SK-MEL-5 (cell line): ENCODE measurements around the gene LDLRAD2. TPM values are rescaled to one million over a fixed set of nuclear protein-coding genes. Genes with fewer than 3 reads are reported as not detected.

Experiments
- DNase-seq: peaks from one replicate; pipeline ENCODE4 v3.0.0-alpha.2; 2016; ENCODE audit warnings: low read depth, low spot score
- in situ Hi-C: cut with HindIII; loops from 2 replicates; pipeline ENCODE4 v1.10.0; 2016; ENCODE audit warnings: low sequenced_read_pairs, high pct_unique_total_duplicates, low pct_unique_long_range_greater_than_20kb
- total RNA-seq: library from RNA; depleted of rRNA; stranded (reverse); fragments of >200 nt; shearing (Covaris generic); gene quantifications from 2 replicates; pipeline ENCODE4 v1.2.3, GENCODE V29; 2014

The LDLRAD2 gene
- total RNA-seq, 1 experiment from 2014 or later, result not detected

DNA sequence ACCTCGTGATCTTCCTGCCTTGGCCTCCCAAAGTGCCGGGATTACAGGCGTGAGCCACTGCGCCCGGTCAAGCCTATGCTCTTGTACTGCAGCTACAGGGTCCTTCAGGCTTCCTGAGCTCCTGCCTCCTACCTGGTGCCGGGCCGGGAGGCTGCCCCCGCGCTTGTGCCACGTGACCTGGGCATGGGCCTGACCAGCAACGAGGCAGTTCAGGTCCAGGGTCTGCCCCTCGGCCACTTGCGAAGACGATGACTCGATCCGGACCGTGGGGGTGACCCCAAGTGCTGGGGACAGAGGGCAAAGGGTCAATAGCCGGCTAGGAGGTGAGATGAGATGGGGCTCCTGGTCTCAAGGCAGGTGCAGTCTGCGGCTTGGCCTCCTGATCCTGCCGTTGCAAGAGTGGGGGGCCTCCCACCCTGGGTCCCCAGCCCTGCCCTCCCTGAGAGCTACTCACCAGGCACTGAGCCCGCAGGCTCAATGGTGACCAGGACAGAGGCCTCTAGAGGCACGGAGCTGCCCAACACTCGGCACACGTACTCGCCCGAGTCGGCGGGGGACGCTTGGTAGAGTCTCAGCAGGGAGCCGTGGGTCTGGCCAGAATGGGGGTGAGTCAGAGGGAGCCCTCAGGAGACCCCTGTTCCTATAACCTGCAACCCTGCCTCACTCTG is 38.0 kb downstream of the LDLRAD2 start:
- DNase-seq, result no peak
- in situ Hi-C loops, result no loop called here

GRCh38 chr1:21851430-21852250 is 39.6 kb downstream of the LDLRAD2 start:
- in situ Hi-C loops, result no loop called here

DNA sequence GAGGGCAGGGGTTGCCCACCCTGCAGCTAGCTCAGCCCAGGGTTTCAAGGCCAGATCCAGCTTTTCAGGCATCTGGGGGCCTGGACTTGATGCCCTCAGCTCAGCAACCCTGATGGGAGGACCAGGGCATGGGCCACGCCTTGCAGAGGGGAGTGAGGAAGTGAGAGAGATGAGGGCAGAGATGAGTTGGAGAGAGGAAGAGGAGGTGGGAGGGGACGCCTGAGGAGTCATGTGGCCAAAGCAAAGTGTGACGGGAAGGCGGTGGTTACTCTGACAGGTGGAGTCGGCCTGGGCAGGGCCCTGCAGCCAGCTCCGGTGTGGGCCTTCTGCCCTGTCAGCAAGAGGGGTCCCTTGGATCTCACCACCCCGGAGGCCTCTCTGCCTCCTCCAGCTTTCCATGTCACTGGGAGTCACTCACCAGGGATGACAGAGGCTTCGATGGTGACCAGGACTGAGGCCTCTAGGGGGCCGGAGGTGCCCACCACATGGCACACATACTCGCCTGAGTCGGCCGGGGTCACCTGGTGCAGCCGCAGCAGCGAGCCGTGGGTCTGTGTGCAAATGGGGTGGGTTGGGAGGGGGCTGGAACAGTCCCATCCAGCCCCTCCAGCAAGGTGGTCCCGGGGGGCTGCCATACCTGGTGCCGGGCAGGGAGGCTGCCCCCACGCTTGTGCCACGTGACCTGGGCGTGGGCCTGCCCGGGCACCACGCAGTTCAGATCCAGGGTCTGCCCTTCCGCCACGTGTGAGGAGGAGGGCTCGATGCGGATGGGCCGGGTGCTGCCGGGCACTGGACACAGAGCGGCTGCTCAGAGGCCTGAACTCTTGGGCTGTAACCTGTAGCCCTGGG is 40.4 kb downstream of the LDLRAD2 start:
- in situ Hi-C loops, result no loop called here

More at GRCh38 chr1:21851430-21852250, 39.6 kb downstream of the LDLRAD2 start:
- DNase-seq, result no peak

GRCh38 chr1:21853131-21853427 is 41.0 kb downstream of the LDLRAD2 start:
- DNase-seq, result no peak
- in situ Hi-C loops, result no loop called here

More for the DNA sequence above, 40.4 kb downstream of the LDLRAD2 start:
- DNase-seq, result no peak

GRCh38 chr1:21854090-21854750 is 42.2 kb downstream of the LDLRAD2 start:
- no peak for DNase-seq
- in situ Hi-C loops, result no loop called here

DNA sequence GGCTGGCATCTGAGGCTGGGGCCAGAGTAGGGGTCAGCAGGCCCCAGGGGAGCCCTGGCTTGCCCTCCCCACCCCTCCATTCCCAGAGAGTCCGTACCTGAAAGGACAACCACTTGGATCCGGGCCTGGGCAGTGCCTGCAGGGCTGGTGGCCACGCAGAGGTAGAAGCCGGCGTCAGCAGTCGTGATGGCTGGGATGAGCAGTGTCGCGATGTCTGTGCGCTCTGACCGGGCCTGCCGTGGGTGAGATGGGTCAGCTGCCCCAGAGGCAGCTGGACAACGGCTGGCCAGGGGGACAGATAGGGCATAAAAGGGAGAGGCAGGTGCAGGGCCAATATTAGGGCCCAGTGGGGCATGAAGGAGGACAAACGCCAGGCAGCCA is 42.7 kb downstream of the LDLRAD2 start:
- DNase-seq, result no peak
- in situ Hi-C loops, result no loop called here

DNA sequence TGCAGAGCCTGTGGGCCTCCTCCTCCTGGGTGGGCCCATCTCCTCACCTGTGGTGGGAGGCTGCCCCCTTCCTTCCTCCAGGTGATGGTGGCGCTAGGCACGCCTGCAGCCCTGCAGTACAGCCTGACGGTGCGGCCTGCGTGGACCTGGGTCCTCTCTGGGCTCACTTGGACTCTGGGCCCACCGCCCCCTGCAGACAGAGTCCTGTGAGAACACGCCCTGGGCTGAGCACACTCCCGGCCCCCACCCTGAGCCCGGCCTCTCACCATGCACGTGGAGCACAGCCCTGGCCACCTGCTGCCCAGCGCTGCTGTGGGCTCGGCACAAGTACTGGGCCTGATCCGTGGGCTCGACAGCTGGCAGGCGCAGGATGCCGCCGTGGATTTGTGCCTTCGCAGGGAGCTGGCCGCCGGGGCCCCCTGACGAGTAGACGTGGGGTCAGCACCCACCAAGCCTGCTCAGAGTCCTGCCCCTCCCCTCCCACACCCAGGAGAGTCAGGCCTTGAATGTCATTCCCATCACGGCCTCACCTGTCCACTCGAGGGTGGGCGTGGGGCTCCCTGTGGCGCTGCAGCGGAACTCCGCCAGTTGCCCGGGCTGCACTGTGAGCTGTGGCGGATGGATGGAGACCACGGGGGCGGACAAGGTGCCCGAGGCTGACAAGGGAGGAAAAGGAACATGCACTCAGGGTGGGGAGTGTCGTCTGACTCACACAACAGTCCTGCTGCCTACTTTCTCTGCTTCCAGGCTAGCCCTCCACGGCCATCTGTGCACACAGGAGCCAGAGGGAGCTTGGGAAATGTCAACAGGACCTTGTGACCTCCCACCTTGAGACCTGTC is 43.4 kb downstream of the LDLRAD2 start:
- in situ Hi-C loops, result no loop called here
- no peak for DNase-seq

- DNase-seq, result no peak
- in situ Hi-C loops, result no loop called here
These were observed 45.2 kb downstream of the LDLRAD2 start for GRCh38 chr1:21857142-21857839.

- in situ Hi-C loops, result no loop called here
These were observed 46.0 kb downstream of the LDLRAD2 start for GRCh38 chr1:21857840-21858670.

DNA sequence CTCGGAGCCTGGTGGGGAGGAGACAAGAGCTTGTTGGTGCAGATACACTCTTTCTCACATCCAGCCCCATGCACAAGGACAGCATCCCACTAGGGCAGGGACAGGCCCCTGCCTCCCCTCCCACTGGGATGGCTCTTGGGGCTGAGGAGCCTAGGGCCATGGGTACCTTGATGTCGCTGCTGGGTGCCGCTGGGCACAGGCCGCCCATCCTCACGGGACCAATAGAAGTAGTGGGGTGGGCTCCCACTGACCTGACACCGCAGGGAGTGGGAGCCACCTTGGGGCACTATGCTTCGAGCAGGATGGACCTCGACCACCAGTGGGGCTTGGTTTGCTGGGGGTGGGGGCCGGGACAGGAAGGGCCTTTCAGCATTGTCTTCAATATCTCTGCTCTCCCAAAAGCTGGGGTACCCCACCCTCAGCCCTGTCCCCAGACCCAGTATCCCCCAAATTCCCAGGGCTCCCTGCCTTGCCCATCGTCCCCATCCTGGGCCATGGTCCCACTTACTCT is 47.7 kb downstream of the LDLRAD2 start:
- in situ Hi-C loops, result no loop called here
- DNase-seq, result no peak

More at GRCh38 chr1:21857840-21858670, 46.0 kb downstream of the LDLRAD2 start:
- no peak for DNase-seq

GRCh38 chr1:21860971-21861370 is 48.9 kb downstream of the LDLRAD2 start:
- no peak for DNase-seq
- in situ Hi-C loops, result no loop called here

DNA sequence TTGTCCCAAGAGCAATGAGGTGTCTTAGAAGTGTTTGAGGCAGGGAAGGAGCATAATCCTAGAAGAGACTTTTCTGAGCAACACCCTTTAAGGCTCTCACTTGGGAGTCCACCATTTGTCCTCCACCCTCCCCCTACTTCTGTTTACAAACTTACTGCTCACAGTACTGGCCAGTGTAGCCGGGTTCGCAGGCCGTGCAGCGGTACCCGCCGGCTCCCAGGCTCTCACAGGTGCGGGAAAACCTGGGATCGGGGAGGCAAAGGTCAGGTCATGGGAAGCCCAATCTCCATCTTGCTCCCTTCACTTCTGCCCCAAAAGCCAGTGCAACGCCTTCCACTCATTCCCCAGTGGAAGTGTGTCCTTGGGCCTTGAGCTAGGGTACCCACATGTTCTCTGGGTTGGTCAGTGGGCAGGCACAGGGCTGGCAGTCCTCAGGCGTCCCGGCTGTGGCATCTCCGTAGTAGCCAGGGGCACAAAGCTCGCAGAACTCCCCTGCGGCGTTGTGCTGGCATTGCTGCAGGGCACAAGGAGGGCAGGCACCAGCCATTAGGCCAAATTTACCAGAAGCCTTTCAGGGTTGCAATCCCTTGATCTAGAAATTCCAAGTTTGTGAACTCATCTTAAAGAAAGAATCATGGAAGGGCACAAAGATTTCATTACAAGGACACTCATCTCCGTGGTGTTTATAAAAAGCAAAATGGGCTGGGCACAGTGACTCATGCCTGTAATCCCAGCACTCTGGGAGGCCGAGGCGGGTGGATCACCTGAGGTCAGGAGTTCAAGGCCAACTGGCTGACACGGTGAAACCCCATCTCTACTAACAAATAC is 49.8 kb downstream of the LDLRAD2 start:
- in situ Hi-C loops, result no loop called here
- DNase-seq, result no peak

- DNase-seq, result no peak
- in situ Hi-C loops, result no loop called here
These were observed 51.9 kb downstream of the LDLRAD2 start for GRCh38 chr1:21863981-21864380.

GRCh38 chr1:21864730-21865129 is 52.7 kb downstream of the LDLRAD2 start:
- in situ Hi-C loops, result no loop called here
- no peak for DNase-seq

DNA sequence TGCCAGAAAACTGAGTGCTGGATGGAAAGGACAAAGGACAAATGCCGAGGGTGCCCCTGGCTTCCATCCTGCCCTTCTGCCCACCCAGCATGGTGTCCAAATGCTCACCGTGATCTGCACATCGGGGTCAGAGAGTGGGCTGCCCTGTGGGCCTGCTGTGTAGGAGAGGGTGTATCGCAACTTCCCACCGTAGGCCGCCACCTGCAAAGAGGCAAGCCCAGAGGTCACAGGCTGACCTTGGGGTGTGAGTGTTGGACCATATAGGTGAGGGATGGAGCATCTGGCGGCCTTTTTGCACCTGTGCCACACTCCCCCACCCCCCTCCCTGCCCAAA is 53.5 kb downstream of the LDLRAD2 start:
- in situ Hi-C loops, result no loop called here
- no peak for DNase-seq
